GM19468 (cell line): ENCODE results near the gene GMDS.
A peak's percentile ranks its signal among the peaks of the same experiment; 100 is the strongest.

Source experiments
- ATAC-seq: cut with Tn5 transposase; IDR thresholded peaks from one replicate; pipeline ENCODE4 v1.9.1; 2021; ENCODE audit warnings: mild to moderate bottlenecking, moderate library complexity, moderate number of reproducible peaks; ENCODE audit not compliant: unreplicated experiment; ENCODE audit errors: extremely low read depth

Gene GMDS

GRCh38 chr6:2147766-2148448, 97.5 kb downstream of the GMDS start:
- no peak for ATAC-seq

- no peak for ATAC-seq
Measured at GRCh38 chr6:2147261-2147660, 98.1 kb downstream of the GMDS start.

- no peak for ATAC-seq
Measured at GRCh38 chr6:2144210-2144609, 101.2 kb downstream of the GMDS start.

- ATAC-seq: no peak
Measured at GRCh38 chr6:2141644-2142290, 103.6 kb downstream of the GMDS start.

GRCh38 chr6:2140438-2141128, 104.8 kb downstream of the GMDS start:
- ATAC-seq: no peak

GRCh38 chr6:2135401-2135800, 110.0 kb downstream of the GMDS start:
- no peak for ATAC-seq

- no peak for ATAC-seq
Measured at GRCh38 chr6:2134554-2134953, 110.9 kb downstream of the GMDS start.

GRCh38 chr6:2133716-2134310, 111.6 kb downstream of the GMDS start:
- ATAC-seq: no peak

- no peak for ATAC-seq
Measured at GRCh38 chr6:2132916-2133315, 112.5 kb downstream of the GMDS start.

GRCh38 chr6:2132416-2132815, 113.0 kb downstream of the GMDS start:
- no peak for ATAC-seq

- peak; percentile 72 for ATAC-seq
Measured at GRCh38 chr6:2129182-2129621, 116.2 kb downstream of the GMDS start.

GRCh38 chr6:2127484-2127911, 117.9 kb downstream of the GMDS start:
- no peak for ATAC-seq

GRCh38 chr6:2126351-2126750, 119.1 kb downstream of the GMDS start:
- ATAC-seq: no peak

GRCh38 chr6:2125158-2125557, 120.2 kb downstream of the GMDS start:
- ATAC-seq: no peak

GRCh38 chr6:2124260-2124709, 121.1 kb downstream of the GMDS start:
- no peak for ATAC-seq

- no peak for ATAC-seq
Measured at GRCh38 chr6:2120912-2121311, 124.5 kb downstream of the GMDS start.

GRCh38 chr6:2119275-2119674, 126.1 kb downstream of the GMDS start:
- ATAC-seq: no peak

GRCh38 chr6:2118136-2118535, 127.3 kb downstream of the GMDS start:
- no peak for ATAC-seq

GRCh38 chr6:2117447-2117846, 128.0 kb downstream of the GMDS start:
- no peak for ATAC-seq

- no peak for ATAC-seq
Measured at GRCh38 chr6:2116496-2116895, 128.9 kb downstream of the GMDS start.

- no peak for ATAC-seq
Measured at GRCh38 chr6:2114100-2114499, 131.3 kb downstream of the GMDS start.
